GM23338 (cell line): ENCODE measurements around the gene COPS6. TPM values are rescaled to one million over a fixed set of nuclear protein-coding genes. Genes with fewer than 3 reads are reported as not detected.
A peak's percentile ranks its signal among the peaks of the same experiment; 100 is the strongest.

Source experiments
- ATAC-seq: fragments of 200-7000 bp; cut with Tn5 transposase; 3 replicates; pipeline ENCODE4 v1.9.1; 2020
- DNase-seq: peaks from one replicate; pipeline ENCODE4 v3.0.0-alpha.2; 2015; ENCODE audit warnings: low spot score
- H2AFZ ChIP-seq: fragments of 200-600 bp; sonication (generic); 2 replicates; pipeline ENCODE4 v1.8.0; 2016; ENCODE audit warnings: antibody characterized with exemption, mild to moderate bottlenecking, moderate library complexity
- H3F3A ChIP-seq: fragments of 200-600 bp; sonication (generic); replicated peaks from 2 replicates; pipeline ENCODE4 v1.8.0; 2017; ENCODE audit warnings: antibody characterized with exemption, mixed run types, low read depth
- H3K27ac ChIP-seq: fragments of 200-600 bp; sonication (generic); 2 replicates; pipeline ENCODE4 v1.6.1; 2016; ENCODE audit warnings: low read depth
- H3K27me3 ChIP-seq: fragments of 200-600 bp; sonication (generic); 2 replicates; pipeline ENCODE4 v1.8.0; 2016; ENCODE audit warnings: mild to moderate bottlenecking, mixed run types, moderate library complexity; ENCODE audit not compliant: insufficient read depth
- H3K36me3 ChIP-seq: fragments of 200-600 bp; sonication (generic); 2 replicates; pipeline ENCODE4 v1.8.0; 2016; ENCODE audit warnings: mild to moderate bottlenecking; ENCODE audit not compliant: insufficient read depth
- H3K4me1 ChIP-seq: fragments of 200-600 bp; sonication (generic); 2 replicates; pipeline ENCODE4 v1.8.0; 2016; ENCODE audit warnings: mild to moderate bottlenecking, moderate library complexity; ENCODE audit not compliant: insufficient read depth
- H3K4me2 ChIP-seq: fragments of 200-600 bp; sonication (generic); 2 replicates; pipeline ENCODE4 v1.7.1; 2017; ENCODE audit warnings: mixed run types
- H3K4me3 ChIP-seq: fragments of 200-600 bp; sonication (generic); 2 replicates; pipeline ENCODE4 v1.6.1; 2016; ENCODE audit warnings: mixed run types
- H3K79me2 ChIP-seq: fragments of 200-600 bp; sonication (generic); replicated peaks from 2 replicates; pipeline ENCODE4 v1.8.0; 2017; ENCODE audit warnings: mild to moderate bottlenecking; ENCODE audit not compliant: insufficient read depth
- H3K9me2 ChIP-seq: fragments of 200-600 bp; sonication (generic); 2 replicates; pipeline ENCODE4 v1.8.0; 2017; ENCODE audit not compliant: insufficient read depth
- H4K20me1 ChIP-seq: fragments of 200-600 bp; sonication (generic); replicated peaks from 2 replicates; pipeline ENCODE4 v1.8.0; 2017; ENCODE audit warnings: mild to moderate bottlenecking; ENCODE audit not compliant: insufficient read depth
- H3K27ac Mint-ChIP-seq: 2 replicates; pipeline ENCODE4 v1.8.0; 2020; ENCODE audit warnings: inconsistent platforms, mild to moderate bottlenecking, moderate library complexity, mixed read lengths
- H3K27me3 Mint-ChIP-seq: 3 replicates; pipeline ENCODE4 v1.8.0; 2022; ENCODE audit warnings: low read depth, mild to moderate bottlenecking, moderate library complexity, mixed read lengths, inconsistent platforms; ENCODE audit not compliant: insufficient read depth, poor library complexity
- H3K36me3 Mint-ChIP-seq: 3 replicates; pipeline ENCODE4 v1.8.0; 2021; ENCODE audit warnings: low read depth, mild to moderate bottlenecking, inconsistent platforms, moderate library complexity, mixed read lengths
- H3K4me1 Mint-ChIP-seq: 3 replicates; pipeline ENCODE4 v1.8.0; 2020; ENCODE audit warnings: mild to moderate bottlenecking, inconsistent platforms, mixed read lengths
- H3K4me3 Mint-ChIP-seq: 3 replicates; pipeline ENCODE4 v1.8.0; 2021; ENCODE audit warnings: moderate library complexity, mild to moderate bottlenecking, inconsistent platforms, mixed read lengths
- H3K9me3 Mint-ChIP-seq: 3 replicates; pipeline ENCODE4 v1.8.0; 2020; ENCODE audit warnings: moderate library complexity, mild to moderate bottlenecking, inconsistent platforms, mixed read lengths
- CREB1 ChIP-seq: fragments of 250-450 bp; sonication (Bioruptor Pico); IDR thresholded peaks from 2 replicates; pipeline ENCODE4 v1.5.0; 2020; ENCODE audit warnings: low read depth, mild to moderate bottlenecking, moderate library complexity
- EZH2phosphoT487 ChIP-seq: fragments of 200-600 bp; sonication (generic); IDR thresholded peaks from one replicate; pipeline ENCODE4 v1.8.1; 2018; ENCODE audit warnings: antibody characterized with exemption; ENCODE audit not compliant: unreplicated experiment
- JUNB ChIP-seq: IDR thresholded peaks from one replicate; pipeline ENCODE4 v1.6.1; 2016; ENCODE audit warnings: antibody characterized with exemption; ENCODE audit not compliant: unreplicated experiment
- NANOG ChIP-seq: IDR thresholded peaks from 2 replicates; pipeline ENCODE4 v1.6.1; 2016; ENCODE audit warnings: antibody characterized with exemption, borderline replicate concordance
- POLR2AphosphoS5 ChIP-seq: IDR thresholded peaks from 2 replicates; pipeline ENCODE4 v1.6.1; 2016; ENCODE audit warnings: antibody characterized with exemption, low read depth
- STAT1 ChIP-seq: IDR thresholded peaks from one replicate; pipeline ENCODE4 v1.6.1; 2016; ENCODE audit warnings: antibody characterized with exemption; ENCODE audit not compliant: unreplicated experiment
- ZNF331 ChIP-seq: fragments of 250-450 bp; sonication (Bioruptor Pico); IDR thresholded peaks from 2 replicates; pipeline ENCODE4 v1.5.0; 2020; ENCODE audit warnings: low read depth, mild to moderate bottlenecking, moderate library complexity
- polyA plus RNA-seq: library from polyadenylated mRNA; unstranded; fragments of >200 nt; fragmentation: Nextera tagmentation; extraction: Ambion mirVana; gene quantifications from 2 replicates; pipeline ENCODE4 v1.2.1, GENCODE V29; 2016
- total RNA-seq: library from RNA; depleted of rRNA; stranded (reverse); fragments of >200 nt; shearing (Covaris generic); gene quantifications from 2 replicates; pipeline ENCODE4 v1.2.3, GENCODE V29; 2014
- TF ChIP-seq, protein P1 (sequence below): fragments of 250-450 bp; sonication (Bioruptor Pico); IDR thresholded peaks from 2 replicates; pipeline ENCODE4 v1.5.0; 2020; ENCODE audit warnings: mild to moderate bottlenecking, moderate library complexity
- TF ChIP-seq, protein P2 (sequence below): IDR thresholded peaks from one replicate; pipeline ENCODE4 v1.6.1; 2018; ENCODE audit warnings: antibody characterized with exemption; ENCODE audit not compliant: unreplicated experiment

Gene COPS6
- total and polyA plus RNA-seq, 2 experiments from 2014 or later = 89.8 to 198 TPM

DNA sequence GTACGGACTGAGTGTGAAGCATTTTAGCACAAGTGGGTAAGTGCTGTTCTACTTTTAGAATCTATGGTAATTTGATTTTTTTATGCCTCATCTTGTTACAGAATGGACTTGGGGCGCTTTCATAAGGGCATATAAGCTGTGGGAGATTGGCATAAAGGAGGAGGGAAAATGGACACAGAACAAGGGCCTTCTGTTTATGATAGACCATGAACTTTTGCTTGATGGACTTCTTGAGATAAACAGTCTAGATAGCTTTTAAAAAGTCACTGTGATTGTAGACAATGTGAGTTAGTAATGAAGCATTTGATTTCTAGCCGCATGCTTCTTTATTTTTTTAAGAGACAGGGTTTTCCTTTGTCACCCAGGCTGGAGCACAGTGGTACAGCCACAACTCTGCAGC is 37.2 kb upstream of the COPS6 start:
- Histone ChIP-seq H3F3A (peaks cover 13% of the 10 kb centered on the region; the same call in 1 of the 2 replicates), H4K20me1 (no peaks in the 10 kb centered on the region), H3K4me1 (peaks cover 2% of the 10 kb centered on the region; the same call in 1 of the 2 replicates), H2AFZ (no peak overlapping the region), H3K36me3 (no peaks in the 10 kb centered on the region; the same call in 1 of the 2 replicates), H3K4me3 (no peak overlapping the region), H3K27ac (no peak overlapping the region), H3K79me2 (peaks cover 33% of the 10 kb centered on the region), H3K27me3 (no peaks in the 10 kb centered on the region), H3K9me2 (peaks cover 8% of the 10 kb centered on the region), H3K4me2 (no peak overlapping the region)
- ATAC-seq (no peak), DNase-seq (no peak)
- no peak overlapping the region; the same call in 1 of the 2 replicates for H3K27ac Mint-ChIP-seq
- peak overlapping the region; percentile 61 for H3K4me3 Mint-ChIP-seq
- no peaks in the 10 kb centered on the region for H3K9me3 Mint-ChIP-seq
- TF ChIP-seq STAT1 (no peak), POLR2AphosphoS5 (no peak), JUNB (no peak), CREB1 (CRISPR knock-in tag) (no peak), ZNF331 (no peak), EZH2phosphoT487 (no peak), NANOG (no peak)
- TF ChIP-seq, protein P1, sequence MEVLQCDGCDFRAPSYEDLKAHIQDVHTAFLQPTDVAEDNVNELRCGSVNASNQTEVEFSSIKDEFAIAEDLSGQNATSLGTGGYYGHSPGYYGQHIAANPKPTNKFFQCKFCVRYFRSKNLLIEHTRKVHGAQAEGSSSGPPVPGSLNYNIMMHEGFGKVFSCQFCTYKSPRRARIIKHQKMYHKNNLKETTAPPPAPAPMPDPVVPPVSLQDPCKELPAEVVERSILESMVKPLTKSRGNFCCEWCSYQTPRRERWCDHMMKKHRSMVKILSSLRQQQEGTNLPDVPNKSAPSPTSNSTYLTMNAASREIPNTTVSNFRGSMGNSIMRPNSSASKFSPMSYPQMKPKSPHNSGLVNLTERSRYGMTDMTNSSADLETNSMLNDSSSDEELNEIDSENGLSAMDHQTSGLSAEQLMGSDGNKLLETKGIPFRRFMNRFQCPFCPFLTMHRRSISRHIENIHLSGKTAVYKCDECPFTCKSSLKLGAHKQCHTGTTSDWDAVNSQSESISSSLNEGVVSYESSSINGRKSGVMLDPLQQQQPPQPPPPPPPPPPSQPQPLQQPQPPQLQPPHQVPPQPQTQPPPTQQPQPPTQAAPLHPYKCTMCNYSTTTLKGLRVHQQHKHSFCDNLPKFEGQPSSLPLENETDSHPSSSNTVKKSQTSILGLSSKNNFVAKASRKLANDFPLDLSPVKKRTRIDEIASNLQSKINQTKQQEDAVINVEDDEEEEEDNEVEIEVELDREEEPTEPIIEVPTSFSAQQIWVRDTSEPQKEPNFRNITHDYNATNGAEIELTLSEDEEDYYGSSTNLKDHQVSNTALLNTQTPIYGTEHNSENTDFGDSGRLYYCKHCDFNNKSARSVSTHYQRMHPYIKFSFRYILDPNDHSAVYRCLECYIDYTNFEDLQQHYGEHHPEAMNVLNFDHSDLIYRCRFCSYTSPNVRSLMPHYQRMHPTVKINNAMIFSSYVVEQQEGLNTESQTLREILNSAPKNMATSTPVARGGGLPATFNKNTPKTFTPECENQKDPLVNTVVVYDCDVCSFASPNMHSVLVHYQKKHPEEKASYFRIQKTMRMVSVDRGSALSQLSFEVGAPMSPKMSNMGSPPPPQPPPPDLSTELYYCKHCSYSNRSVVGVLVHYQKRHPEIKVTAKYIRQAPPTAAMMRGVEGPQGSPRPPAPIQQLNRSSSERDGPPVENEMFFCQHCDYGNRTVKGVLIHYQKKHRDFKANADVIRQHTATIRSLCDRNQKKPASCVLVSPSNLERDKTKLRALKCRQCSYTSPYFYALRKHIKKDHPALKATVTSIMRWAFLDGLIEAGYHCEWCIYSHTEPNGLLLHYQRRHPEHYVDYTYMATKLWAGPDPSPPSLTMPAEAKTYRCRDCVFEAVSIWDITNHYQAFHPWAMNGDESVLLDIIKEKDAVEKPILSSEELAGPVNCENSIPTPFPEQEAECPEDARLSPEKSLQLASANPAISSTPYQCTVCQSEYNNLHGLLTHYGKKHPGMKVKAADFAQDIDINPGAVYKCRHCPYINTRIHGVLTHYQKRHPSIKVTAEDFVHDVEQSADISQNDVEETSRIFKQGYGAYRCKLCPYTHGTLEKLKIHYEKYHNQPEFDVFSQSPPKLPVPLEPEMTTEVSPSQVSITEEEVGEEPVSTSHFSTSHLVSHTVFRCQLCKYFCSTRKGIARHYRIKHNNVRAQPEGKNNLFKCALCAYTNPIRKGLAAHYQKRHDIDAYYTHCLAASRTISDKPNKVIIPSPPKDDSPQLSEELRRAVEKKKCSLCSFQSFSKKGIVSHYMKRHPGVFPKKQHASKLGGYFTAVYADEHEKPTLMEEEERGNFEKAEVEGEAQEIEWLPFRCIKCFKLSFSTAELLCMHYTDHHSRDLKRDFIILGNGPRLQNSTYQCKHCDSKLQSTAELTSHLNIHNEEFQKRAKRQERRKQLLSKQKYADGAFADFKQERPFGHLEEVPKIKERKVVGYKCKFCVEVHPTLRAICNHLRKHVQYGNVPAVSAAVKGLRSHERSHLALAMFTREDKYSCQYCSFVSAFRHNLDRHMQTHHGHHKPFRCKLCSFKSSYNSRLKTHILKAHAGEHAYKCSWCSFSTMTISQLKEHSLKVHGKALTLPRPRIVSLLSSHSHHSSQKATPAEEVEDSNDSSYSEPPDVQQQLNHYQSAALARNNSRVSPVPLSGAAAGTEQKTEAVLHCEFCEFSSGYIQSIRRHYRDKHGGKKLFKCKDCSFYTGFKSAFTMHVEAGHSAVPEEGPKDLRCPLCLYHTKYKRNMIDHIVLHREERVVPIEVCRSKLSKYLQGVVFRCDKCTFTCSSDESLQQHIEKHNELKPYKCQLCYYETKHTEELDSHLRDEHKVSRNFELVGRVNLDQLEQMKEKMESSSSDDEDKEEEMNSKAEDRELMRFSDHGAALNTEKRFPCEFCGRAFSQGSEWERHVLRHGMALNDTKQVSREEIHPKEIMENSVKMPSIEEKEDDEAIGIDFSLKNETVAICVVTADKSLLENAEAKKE (CRISPR knock-in tag) = no peak
- TF ChIP-seq, protein P2, sequence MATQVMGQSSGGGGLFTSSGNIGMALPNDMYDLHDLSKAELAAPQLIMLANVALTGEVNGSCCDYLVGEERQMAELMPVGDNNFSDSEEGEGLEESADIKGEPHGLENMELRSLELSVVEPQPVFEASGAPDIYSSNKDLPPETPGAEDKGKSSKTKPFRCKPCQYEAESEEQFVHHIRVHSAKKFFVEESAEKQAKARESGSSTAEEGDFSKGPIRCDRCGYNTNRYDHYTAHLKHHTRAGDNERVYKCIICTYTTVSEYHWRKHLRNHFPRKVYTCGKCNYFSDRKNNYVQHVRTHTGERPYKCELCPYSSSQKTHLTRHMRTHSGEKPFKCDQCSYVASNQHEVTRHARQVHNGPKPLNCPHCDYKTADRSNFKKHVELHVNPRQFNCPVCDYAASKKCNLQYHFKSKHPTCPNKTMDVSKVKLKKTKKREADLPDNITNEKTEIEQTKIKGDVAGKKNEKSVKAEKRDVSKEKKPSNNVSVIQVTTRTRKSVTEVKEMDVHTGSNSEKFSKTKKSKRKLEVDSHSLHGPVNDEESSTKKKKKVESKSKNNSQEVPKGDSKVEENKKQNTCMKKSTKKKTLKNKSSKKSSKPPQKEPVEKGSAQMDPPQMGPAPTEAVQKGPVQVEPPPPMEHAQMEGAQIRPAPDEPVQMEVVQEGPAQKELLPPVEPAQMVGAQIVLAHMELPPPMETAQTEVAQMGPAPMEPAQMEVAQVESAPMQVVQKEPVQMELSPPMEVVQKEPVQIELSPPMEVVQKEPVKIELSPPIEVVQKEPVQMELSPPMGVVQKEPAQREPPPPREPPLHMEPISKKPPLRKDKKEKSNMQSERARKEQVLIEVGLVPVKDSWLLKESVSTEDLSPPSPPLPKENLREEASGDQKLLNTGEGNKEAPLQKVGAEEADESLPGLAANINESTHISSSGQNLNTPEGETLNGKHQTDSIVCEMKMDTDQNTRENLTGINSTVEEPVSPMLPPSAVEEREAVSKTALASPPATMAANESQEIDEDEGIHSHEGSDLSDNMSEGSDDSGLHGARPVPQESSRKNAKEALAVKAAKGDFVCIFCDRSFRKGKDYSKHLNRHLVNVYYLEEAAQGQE = no peak
- H3K4me1 Mint-ChIP-seq = peaks cover 8% of the 10 kb centered on the region
- peaks cover 16% of the 10 kb centered on the region for H3K36me3 Mint-ChIP-seq
- H3K27me3 Mint-ChIP-seq = peaks cover 15% of the 10 kb centered on the region
